Measurements from ENCODE around the gene FIS1.

DNA sequence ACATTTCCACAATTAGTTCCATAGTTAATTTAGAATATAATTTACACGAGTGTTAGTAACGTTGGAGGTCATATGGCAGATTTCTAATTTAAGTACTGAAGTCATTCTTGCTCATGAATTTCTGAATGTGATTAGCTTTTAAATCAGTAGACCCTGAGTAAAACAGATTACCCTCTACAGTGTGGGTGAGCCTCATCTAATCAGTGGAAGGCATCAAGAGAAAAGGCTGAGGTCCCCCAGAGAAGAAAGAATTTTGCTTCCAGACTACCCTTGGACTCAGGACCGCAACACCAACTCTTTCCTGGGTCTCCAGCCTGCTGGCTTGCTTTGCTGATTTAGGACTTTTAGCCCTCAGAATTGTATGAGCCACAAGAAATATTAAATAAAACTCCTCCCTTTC, 43.6 kb upstream of the FIS1 start:
- TF ChIP-seq POLR2A (IDR thresholded peaks at IDR 0.05): no peak
- no peak for TF ChIP-seq CTCF (IDR thresholded peaks at IDR 0.05)
